Psoas muscle (tissue), 8 donors: ENCODE data around the gene HOATZ. TPM values are rescaled to one million over a fixed set of nuclear protein-coding genes. Genes with fewer than 3 reads are reported as not detected.

ENCODE experiments used
- ATAC-seq, 4 donors: fragments of 200-7000 bp; cut with Tn5 transposase; one replicate each; pipeline ENCODE4 v1.9.1; 2020; ENCODE audit warnings: moderate library complexity in 3 of 4, mild to moderate bottlenecking in 2 of 4
- DNase-seq, 2 donors: peaks; one replicate each; pipeline ENCODE4 v3.0.0-alpha.2; 2020
- H3K27ac ChIP-seq: fragments of 200-600 bp; one replicate; pipeline ENCODE4 v1.8.0; 2022
- H3K27me3 ChIP-seq, 3 donors: fragments of 200-600 bp in 1 of 3; one replicate each; pipeline versions ENCODE4 v1.6.1 to v1.8.0; 2013 to 2022; ENCODE audit warnings: low read length in 2 of 3, mild to moderate bottlenecking in 2 of 3, moderate library complexity in 1 of 3; ENCODE audit not compliant: insufficient read depth in 3 of 3
- H3K36me3 ChIP-seq, 2 donors: fragments of 200-600 bp in 1 of 2; one replicate each; pipeline versions ENCODE4 v1.6.1 to v1.8.0; 2013 to 2022; ENCODE audit warnings: low read depth in 1 of 2, mild to moderate bottlenecking in 1 of 2, moderate library complexity in 1 of 2; ENCODE audit not compliant: insufficient read depth in 1 of 2
- H3K4me1 ChIP-seq: fragments of 200-600 bp; one replicate; pipeline ENCODE4 v1.8.0; 2022
- H3K4me3 ChIP-seq: fragments of 200-600 bp; one replicate; pipeline ENCODE4 v1.8.0; 2022; ENCODE audit warnings: mild to moderate bottlenecking
- H3K9me3 ChIP-seq: fragments of 200-600 bp; one replicate; pipeline ENCODE4 v1.8.0; 2022
- WGBS, 3 donors: extraction: QIAGEN DNeasy Blood & Tissue Kit; methylation state at CpG; one replicate each; pipeline versions ENCODE4 v1.1.6 to v1.1.7; 2013; 5-methylcytosine and 5-hydroxymethylcytosine counted together
- intact Hi-C, 2 donors: fragments of 100-400 bp; cut with DNase I; formaldehyde crosslinking; loops; one replicate each; pipeline versions ENCODE4 v1.11.0 to v1.14.2; 2022
- polyA plus RNA-seq, 3 donors: library from polyadenylated mRNA; stranded (reverse); fragments of 200-250 nt; gene quantifications; one replicate each; pipeline ENCODE4 v1.2.3, GENCODE V29; 2013
- total RNA-seq, 4 donors: library from RNA; stranded (reverse); fragmentation: NEBNext Ultra II Directional in 2 of 4; extraction: Animal tissue kit (Norgen Biotek cat#: 25700) in 2 of 4; gene quantifications; one replicate each; pipeline versions ENCODE4 v1.2.1 to v1.2.4, GENCODE V29; 2021 to 2023
- TF ChIP-seq, protein P1 (sequence below): fragments of 200-600 bp; IDR thresholded peaks from one replicate; pipeline ENCODE4 v1.8.0; 2022; ENCODE audit warnings: antibody characterized with exemption
- donor health status: healthy with polysubstance abuse.
- donor health status: DM: no; HTN: no; CAD: no; lungs with moderate emphysema.
- donor health status: Bipolar disorder and iron deficiency.
- donor health status: healthy.
- donor health status: DM: yes; HTN: yes; CAD: no.
- donor health status: DM: no; HTN: no; CAD: no.
- donor health status: DM: no; HTN: no; CAD: no.
- donor health status: DM: yes; HTN: yes; CAD: no.

HOATZ gene
- total and polyA plus RNA-seq, 7 donors: not detected

DNA sequence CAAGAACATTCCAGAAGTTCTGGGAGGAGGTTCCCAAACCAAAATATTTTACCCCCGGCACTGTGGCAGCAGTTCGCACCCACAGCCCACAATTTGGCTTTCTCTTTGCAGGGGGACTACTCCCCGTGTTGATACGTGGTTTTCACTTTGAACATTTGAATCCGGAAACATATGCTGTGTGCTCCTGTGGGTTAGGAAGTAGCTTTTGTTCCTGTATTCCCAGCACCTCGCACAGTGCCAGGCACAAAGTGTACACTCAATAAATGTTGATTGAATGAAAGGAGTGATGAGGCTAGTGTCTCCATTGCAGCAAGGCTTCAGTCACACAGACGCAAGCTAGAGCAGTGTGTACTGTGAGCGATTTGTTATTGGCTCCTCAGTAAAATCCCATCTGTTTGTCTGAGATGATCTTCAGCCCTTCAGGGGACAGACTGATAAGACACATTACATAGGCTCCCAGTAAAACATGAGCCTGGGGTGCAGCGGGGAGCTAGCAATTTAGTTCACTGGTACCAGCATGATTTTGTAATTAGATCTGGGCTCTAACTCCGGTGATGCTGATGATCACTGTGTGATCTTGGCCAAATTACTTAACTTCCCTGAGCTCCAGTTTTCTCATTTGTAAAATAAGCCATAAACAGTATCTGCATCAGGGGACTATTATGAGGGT is 28.2 kb downstream of the HOATZ start:
- Histone ChIP-seq H3K4me1 (peaks cover 8% of the 10 kb centered on the region), H3K27me3 (no peaks in the 10 kb centered on the region), H3K4me3 (no peak overlapping the region), H3K27ac (no peak overlapping the region), H3K9me3 (no peaks in the 10 kb centered on the region), H3K36me3 (peaks cover 4 to 15% of the 10 kb centered on the region in 2 donors)
- DNase-seq (no peak), ATAC-seq (no peak)
- WGBS, 3 donors: 69 to 79% (median 77%) methylated on average over 10 of the region's 10 CpGs
- TF ChIP-seq, protein P1, sequence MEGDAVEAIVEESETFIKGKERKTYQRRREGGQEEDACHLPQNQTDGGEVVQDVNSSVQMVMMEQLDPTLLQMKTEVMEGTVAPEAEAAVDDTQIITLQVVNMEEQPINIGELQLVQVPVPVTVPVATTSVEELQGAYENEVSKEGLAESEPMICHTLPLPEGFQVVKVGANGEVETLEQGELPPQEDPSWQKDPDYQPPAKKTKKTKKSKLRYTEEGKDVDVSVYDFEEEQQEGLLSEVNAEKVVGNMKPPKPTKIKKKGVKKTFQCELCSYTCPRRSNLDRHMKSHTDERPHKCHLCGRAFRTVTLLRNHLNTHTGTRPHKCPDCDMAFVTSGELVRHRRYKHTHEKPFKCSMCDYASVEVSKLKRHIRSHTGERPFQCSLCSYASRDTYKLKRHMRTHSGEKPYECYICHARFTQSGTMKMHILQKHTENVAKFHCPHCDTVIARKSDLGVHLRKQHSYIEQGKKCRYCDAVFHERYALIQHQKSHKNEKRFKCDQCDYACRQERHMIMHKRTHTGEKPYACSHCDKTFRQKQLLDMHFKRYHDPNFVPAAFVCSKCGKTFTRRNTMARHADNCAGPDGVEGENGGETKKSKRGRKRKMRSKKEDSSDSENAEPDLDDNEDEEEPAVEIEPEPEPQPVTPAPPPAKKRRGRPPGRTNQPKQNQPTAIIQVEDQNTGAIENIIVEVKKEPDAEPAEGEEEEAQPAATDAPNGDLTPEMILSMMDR: no peak
- intact Hi-C loops: no loop called here

GRCh38 chr11:111548525-111548924 is 33.9 kb downstream of the HOATZ start:
- no peak for DNase-seq
- H3K4me1 ChIP-seq: peaks cover 16% of the 10 kb centered on the region
- peaks cover 4 to 15% of the 10 kb centered on the region in 2 donors for H3K36me3 ChIP-seq
- intact Hi-C loops: no loop called here
- H3K27ac ChIP-seq: no peak overlapping the region
- H3K27me3 ChIP-seq: no peaks in the 10 kb centered on the region
- TF ChIP-seq, protein P1: no peak
- no peak overlapping the region for H3K4me3 ChIP-seq
- WGBS, 3 donors: 64 to 87% (median 86%) methylated on average over 2 of the region's 2 CpGs
- peak in 3 of 4 donors; percentile 16 to 34 (median 24) for ATAC-seq
- no peaks in the 10 kb centered on the region for H3K9me3 ChIP-seq

DNA sequence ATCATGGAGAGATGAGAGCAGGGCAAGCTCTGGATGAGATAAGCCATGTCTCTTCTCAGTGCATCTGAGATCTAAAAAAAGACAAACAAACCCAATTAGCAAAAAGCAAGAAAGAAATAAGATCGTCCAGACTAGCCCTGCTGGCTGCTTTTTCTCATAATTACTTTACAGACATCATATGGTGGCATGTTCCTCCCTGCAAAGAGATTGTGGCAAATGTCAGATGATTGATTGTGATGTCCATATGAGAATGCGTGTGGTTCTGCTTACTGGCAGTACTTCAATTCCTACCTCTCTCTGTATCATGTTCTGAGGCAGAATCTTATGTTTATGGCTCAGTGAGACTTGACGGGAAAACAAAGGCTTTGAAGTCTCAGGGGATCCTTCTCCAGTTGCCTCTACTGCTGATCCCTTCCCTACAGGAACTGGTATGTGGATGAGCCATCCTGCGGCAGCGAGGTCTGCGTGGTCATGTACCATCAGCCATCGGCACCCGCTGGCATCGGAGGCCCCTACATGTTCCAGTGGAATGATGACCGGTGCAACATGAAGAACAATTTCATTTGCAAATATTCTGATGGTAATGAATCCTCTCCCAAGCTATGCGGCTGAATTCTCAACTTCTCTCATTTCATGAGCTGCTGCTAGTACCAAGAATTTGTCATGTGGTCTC is 34.8 kb downstream of the HOATZ start:
- no peaks in the 10 kb centered on the region for H3K27me3 ChIP-seq
- peaks cover 4 to 15% of the 10 kb centered on the region in 2 donors for H3K36me3 ChIP-seq
- 22 to 34% (median 29%) methylated on average over 11 of the region's 11 CpGs for WGBS, 3 donors
- DNase-seq: no peak
- H3K27ac ChIP-seq: no peak overlapping the region
- ATAC-seq: peak; percentile 71 to 80 (median 74)
- TF ChIP-seq, protein P1: no peak
- H3K4me3 ChIP-seq: peak overlapping the region; percentile 4
- peaks cover 16% of the 10 kb centered on the region for H3K4me1 ChIP-seq
- no peaks in the 10 kb centered on the region for H3K9me3 ChIP-seq
- intact Hi-C loops: no loop called here

DNA sequence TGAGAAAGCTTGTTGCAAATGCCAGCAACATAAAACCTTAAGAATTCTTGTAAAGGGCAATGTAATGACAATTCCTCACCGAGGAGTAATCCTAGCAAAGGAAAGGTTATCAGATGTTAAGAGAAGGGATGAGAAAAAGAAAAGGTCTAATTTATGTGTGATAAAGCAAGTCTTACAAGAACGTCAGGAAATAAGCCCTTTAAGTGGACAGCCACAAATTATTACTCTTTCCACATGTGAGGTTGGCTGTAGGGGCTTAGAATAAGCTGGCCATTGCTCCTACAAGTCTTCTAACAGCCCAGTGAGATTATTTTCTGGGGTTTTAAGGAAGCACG is 35.3 kb downstream of the HOATZ start:
- peaks cover 16% of the 10 kb centered on the region for H3K4me1 ChIP-seq
- H3K27ac ChIP-seq: no peak overlapping the region
- DNase-seq (no peak), ATAC-seq (peak in 1 of 4 donors; percentile 8)
- no peaks in the 10 kb centered on the region for H3K27me3 ChIP-seq
- H3K9me3 ChIP-seq: no peaks in the 10 kb centered on the region
- 24 to 34% (median 31%) methylated on average over 3 of the region's 3 CpGs for WGBS, 3 donors
- peaks cover 4 to 15% of the 10 kb centered on the region in 2 donors for H3K36me3 ChIP-seq
- peak overlapping the region; percentile 4 for H3K4me3 ChIP-seq
- intact Hi-C loops: no loop called here
- TF ChIP-seq, protein P1: no peak
